ENCODE measurements around the gene DHX38.

DNA sequence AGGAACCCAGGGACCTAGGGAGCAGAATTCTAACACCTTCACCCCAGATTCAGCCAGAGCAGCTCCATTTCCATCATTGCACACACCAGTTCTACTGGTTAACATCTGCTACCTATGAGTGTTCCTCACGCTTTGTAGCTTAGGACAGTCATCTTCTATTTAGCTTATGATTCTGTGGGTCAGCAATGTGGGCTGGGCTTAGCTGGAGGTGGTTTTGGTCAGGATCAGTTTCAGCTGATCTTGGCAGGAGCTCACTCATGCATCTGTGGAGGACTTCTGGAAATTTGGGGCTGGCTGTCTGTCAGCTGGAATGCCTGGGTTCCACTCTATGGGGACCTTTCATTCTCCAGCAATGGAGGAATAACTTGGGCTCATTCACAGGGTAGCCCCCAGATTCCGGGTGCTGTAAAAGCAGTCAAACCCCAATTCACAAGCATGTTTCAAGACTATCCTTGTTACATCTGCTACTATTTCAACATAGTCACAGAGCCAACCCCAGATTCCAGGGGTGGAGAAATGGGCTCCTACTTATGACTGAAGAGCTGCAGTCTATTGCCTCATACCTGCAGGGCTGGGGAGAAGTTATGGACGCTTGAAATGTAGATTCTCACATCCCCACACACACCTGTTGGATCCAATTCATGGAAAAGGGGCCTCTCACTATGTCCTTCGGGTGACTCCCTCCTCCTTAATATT lies 42.7 kb upstream of the DHX38 start:
- no peak for TF ChIP-seq CTCF (conservative IDR thresholded peaks at IDR 0.05; ENCODE audit: low read length)
- no peak for TF ChIP-seq EZH2phosphoT487 (IDR thresholded peaks at IDR 0.05; ENCODE audit: borderline replicate concordance)

Data from Loucy (cell line).